NCI-H1417 treated with DMSO at 0.1 percent for 48 hours (cell line): Measurements from ENCODE around the gene SETD9.

Experiments
- DNase-seq: peaks from one replicate; lab custom pipeline; 2025; lab: John Stamatoyannopoulos, UW

Gene SETD9

DNA sequence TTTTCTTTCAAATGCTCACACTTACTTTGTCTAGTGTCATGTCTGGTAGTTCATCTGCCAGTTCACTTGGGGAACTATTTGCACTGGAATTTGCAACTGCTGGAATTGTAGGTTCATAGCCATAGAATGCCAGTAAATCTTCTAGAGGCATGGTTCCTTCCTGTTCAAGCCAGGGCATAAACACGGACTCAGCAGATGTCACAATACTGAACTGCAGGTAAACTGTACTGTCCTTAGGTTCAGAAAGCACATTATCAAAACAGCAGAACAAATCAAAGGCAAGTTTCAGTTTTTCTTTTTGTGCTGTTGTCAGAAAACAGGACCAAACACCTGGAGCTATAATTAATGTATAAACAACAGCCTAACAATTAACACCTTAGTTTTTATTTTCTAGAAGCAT, 29.5 kb downstream of the SETD9 start:
- DNase-seq, result no peak

DNA sequence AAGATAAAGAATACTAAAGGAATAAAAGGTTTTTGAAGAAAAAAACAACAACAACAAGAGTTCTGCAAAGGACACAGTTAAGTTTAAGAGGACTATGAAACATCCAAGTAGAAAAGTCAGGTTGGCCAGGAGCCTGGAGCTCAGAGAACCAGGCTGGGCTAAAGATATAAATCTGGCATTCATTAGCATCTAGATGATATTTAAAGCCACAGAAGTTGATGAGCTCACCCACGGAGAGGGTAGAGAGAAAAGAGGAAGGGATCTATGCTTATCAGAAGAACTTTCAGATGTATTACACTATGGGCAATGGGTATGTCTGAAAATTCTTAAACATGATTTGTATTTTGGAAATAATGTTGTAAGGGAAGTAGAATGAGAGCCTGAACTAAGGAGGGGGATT, 32.6 kb downstream of the SETD9 start:
- no peak for DNase-seq

DNA sequence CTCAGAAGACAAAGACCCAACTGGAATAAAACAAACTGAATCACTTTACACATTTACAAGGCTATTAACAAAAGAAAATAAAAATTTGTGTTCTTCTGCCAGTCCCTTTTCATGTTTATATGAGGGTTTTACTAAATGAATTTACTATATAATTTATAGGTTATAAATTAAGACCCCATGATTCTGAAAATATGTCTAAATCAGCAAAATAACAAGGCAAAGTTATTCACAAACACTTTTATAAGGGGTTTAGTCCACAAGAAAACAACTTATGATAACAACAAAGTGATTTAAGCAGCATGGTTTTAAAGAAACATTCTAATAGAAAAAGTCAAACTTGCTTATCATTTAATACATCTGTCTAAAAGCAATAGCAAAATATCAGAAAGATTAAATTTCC, 37.7 kb downstream of the SETD9 start:
- no peak for DNase-seq

DNA sequence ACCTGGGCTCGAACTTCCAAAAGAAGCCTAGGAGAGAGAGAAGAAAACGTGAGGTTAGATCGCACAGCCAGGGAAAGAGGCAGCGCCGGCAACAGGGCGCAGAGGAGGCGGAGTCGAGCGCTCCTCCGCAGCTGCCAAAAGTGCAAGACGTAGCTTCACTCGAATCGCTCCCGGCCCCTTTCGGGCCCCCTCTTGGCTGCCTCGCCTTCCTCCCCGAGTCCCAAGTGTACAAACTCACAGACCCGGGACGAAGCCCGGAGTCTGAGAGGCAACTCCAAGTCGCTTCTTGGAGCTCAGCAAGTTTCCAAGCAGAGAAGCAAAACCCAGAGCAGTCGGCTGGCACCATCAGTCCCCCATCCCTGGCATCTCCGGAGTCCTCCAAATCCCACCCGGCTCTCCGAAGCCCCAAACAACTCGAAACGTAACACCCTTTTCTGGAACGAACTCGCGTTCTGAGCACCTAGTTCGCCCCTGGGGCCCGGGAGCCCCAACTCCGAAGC, 41.3 kb downstream of the SETD9 start:
- DNase-seq, result no peak

DNA sequence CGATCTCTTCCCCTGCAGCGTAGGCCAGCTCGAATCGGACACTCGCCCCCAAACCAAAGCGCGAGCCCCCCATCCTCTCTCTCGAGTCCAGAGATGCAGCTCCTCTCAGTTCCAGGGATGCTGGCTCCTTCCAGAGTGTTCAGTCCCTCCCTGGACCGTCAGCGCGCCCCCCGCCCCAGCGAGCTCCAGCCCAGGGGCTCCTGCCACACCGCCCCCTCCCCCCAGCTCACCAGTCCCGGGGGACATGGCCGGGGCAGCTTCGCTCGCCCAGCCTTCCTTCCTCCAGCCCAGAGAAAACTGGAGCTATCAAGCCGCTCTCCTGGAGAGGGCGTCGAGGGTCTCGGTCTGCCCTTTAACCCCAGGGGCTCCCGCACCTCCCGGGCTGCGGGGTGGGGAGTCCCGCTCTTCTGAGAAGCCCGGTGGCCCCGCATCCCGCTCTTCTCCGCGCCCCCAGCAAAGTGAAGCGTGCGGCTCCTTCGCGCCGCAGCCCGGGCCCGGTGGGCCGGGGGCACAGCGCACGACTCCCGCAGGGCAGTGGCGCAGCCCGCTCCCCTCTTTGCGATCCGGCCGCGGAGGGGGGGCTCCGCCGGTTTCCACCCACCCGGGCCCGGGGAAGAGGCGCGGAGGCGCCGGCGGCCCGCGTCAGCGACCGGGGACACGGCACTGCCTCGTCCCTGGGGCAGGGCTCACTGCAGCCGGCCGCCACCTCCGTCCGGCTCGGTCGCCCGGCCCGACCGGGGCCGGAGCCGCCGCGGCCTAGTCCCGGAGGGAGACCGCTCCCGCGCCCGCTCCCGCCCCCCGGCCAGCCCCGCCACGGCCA, 41.9 kb downstream of the SETD9 start:
- DNase-seq, result no peak

DNA sequence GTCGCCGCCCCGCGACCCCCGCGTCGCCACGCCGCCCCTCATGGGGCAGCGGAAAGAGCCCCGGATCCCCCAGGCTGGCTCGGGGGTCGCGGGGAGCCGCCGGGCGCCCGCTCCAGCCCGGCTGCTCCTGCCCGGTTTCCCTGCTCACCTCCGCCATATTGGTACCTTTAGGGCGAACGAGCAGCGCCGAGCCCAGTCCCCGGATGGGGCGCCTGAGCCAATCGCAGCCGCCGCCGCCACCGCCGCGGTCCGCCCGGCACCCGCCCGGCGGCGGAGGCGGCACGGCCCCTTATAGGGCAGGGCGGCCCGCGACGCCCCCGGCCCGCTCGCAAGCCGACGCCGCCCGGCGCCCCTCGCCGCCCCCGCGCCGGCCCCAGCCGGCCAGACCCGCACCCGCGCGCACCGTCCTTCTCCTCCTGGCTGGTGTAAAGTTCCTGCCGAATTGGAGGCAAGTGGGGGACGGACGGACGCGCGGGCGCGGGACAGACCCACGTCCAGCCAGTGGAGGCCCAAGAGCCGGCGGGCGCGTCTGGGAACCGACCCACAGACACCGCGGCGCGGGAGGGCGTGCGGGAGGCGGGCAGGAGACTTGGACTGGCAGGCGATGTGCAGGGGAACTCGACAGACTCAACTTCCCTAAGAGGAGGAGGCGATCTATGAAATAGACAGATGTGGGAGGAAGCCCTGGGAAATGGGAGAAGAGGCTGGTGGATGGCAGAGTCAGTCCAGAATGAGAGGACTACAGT, 42.7 kb downstream of the SETD9 start, which contains the start of gene MIER3:
MIER3 (minus strand) TSS at position 178 of the 746 bp plus-strand sequence; CDS start at position 157, 21 bp downstream.
- no peak for DNase-seq

DNA sequence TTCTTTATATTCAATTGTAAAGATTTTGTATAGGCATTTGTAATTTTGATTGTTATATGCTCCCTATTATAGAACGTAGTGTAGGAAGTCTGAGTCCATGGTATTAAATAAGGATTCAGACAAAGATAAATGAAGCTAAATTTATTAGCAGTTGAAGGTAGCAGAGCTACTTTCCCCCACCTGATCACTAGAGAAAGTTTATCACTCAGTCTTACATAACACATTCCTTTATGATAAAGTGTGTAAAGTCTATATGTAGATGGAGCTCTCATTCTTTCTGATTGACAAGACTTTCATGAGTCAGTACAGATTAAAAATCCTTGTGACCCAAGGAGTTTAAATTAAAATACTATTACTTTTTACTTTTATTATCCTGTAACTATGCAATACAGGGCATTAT, 44.9 kb downstream of the SETD9 start:
- no peak for DNase-seq

DNA sequence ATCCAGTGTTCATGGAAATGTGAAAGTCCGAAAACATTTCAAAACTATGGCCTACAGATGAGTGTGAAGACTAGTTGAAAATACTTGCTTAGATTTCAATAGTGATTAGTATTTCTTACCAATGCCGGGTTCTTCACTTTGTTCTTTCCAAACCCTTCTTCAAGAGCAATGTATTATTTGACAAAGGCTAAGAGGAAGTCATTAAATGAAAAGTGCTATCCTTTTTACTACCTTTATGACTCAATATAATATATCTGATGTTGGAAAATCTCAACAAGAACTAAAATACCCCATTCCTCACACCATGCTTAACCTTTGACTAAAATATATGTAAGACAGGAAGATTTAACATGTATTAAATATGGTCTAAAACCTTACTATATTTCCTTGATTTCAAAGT, 49.2 kb downstream of the SETD9 start:
- no peak for DNase-seq

DNA sequence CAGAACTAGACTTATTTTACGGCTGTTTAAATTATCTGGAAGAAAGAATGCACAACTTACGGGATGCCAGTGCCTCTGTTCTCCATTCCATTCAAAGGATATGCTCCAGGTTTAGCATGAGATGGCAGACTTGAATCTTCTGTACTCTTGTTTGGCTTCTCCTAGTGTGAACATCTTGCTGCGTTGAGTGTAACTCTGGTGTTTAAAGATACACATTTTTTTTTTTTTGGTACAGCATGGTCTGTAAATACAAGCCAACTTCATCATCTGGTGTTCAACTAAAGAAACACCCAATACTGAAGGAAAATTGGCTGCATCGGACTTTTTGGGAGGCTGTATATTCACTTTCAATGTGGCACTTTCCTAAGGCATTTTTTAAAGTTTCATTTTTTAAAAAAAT, 49.9 kb downstream of the SETD9 start:
- no peak for DNase-seq

DNA sequence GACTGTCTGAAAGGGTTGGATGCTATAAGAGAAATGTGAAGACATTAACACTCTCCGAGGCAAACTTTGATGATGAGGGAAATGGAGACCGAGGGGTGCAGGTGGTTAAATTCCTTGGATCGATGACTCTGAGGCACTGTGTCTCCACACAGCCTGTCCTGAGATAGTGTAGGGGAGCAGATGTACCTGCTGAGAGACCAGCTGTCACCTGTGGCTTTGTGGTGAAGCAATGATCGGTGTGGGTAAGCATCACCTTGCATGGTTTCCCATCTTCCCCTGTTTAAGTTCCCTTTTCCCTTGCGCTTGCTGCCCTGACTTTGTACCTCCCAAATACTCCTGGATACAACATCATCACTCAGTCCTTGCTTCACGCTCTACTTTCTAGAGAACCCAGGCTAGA, 52.4 kb downstream of the SETD9 start:
- no peak for DNase-seq

DNA sequence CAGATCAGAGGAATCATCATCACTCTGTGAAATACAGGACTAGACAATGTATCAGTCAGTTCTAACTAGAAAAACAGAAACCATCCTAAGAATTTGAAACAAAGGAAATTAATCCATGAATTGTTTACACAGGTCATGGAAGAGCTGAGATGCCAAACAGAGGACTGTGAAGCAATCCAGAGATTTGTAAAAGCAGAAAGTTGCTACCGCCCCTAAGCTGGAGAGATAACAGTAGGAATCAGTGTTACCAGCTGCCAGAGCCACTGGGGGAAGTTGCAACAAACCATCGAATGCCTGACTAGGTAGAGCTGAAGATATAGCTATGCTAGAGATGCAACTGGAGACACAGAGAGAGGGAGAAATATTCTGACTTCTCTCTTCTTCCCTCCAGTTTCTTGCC, 52.9 kb downstream of the SETD9 start:
- DNase-seq, result no peak

DNA sequence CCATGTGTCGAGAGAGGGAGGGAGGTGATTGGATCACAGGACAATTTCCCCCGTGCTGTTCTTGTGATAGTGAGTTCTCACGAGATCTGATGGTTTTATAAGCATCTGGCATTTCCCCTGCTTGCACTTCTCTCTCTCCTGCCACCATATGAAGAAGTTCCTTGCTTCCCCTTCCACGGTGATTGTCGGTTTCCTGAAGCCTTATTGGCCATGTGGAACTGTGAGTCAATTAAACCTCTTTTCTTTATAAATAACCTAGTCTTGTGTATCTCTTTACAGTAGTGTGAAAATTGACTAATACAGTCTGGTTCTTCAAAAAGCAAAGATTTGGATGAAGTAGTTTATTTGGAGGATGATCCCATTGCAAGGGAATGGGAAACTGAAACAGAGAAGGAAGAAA, 53.9 kb downstream of the SETD9 start:
- no peak for DNase-seq

DNA sequence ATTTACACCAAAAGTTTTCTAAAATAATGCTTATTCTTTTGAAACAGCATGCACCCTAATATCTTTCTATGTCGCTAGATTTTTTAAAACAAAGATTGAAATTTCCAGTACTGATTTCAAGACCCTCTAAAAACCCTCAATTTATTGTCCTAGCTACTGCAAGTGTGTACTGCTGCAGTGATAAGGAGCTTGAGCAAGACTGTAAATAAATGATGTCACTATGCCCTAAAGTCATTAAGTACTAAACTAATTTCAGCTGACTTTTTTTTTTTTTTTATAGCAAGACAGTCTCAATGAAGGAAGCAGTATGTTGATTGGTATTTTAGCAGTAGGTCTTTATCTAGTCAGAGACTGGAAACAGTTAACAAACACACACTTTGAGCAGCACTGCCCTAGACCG, 54.8 kb downstream of the SETD9 start:
- DNase-seq, result no peak
